HG02571 (cell line): ENCODE results near the gene FOXF1.

ENCODE experiments used
- ATAC-seq: cut with Tn5 transposase; IDR thresholded peaks from one replicate; pipeline ENCODE4 v1.9.1; 2021; ENCODE audit warnings: mild to moderate bottlenecking, moderate library complexity; ENCODE audit not compliant: unreplicated experiment

The FOXF1 gene

GRCh38 chr16:86531641-86532525, 21.6 kb downstream of the FOXF1 start:
- ATAC-seq, result no peak

- no peak for ATAC-seq
Measured at GRCh38 chr16:86532526-86532815, 22.1 kb downstream of the FOXF1 start.

DNA sequence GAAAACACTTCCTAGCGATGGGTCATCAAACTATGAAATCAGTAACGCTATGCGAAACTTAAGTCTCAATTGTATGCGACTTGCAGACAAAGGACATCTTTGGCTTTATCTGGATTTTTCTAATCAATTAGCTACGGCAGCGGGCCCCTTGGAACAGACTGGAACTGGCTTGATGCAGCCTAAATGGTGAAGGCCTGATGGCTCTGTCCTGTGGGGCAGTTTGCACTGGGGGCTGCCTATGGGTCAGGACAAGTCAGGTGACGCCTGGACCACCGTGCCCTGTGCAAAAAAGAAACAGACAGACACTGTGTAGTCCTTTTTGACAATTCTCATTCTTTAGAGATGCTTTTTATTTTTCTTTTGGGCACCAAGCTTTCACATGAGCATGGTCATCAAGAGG, 22.7 kb downstream of the FOXF1 start:
- no peak for ATAC-seq

GRCh38 chr16:86533767-86534351, 23.5 kb downstream of the FOXF1 start:
- no peak for ATAC-seq

GRCh38 chr16:86534779-86535615, 24.7 kb downstream of the FOXF1 start:
- no peak for ATAC-seq

- no peak for ATAC-seq
Measured at GRCh38 chr16:86536621-86537020, 26.3 kb downstream of the FOXF1 start.

- no peak for ATAC-seq
Measured at GRCh38 chr16:86537486-86537885, 27.2 kb downstream of the FOXF1 start.

DNA sequence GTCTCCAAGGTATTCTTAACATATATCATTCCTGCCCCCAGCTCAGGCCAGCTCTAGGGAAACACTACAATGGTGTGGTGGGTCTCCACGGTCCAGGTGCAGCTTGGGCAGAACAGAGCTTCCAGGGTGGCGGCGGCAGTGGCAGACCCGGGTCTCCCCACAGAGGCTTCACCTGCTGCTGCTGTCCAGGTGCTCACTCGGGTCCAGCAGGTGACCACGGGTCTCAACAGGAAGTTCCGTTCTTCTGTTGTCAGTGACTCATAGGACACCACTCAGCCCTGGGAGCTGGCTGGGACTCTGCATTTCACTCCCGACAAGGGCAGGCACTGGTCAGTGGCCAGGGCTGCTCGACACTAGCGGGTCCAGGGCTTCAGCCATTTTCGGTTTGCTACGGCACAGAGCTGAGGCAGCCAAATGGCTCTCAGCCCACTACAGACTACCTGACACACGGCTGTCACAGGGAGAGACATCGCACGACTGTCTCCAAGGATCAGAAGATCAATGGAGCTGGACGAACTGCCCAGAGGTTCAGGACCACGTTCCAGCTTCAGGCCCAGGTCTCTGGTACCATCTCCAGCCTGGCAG, 28.0 kb downstream of the FOXF1 start:
- ATAC-seq, result no peak

GRCh38 chr16:86540894-86541293, 30.6 kb downstream of the FOXF1 start:
- no peak for ATAC-seq

- no peak for ATAC-seq
Measured at GRCh38 chr16:86541560-86541959, 31.2 kb downstream of the FOXF1 start.

GRCh38 chr16:86542756-86543750, 32.7 kb downstream of the FOXF1 start:
- ATAC-seq, result no peak

DNA sequence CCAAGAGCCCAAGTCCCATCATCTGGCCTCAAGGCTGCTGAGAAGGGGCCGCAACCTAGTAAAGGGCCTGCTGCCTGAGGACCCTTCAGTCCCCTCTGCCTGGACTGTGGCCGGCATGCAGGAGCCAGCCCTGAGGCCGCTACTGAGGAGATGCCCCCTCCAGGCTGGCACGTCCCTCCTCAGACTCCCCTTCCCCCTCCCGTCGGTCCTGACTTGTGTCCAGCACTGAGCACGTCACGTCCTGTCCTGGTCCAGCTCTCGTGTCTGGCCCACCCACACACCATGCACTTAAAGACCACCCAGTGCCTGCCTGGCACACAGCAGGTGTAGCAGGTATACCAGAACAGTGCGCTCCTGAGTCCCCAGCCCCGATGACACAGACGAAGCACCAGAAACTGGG, 35.2 kb downstream of the FOXF1 start:
- ATAC-seq, result no peak

GRCh38 chr16:86545954-86546637, 35.8 kb downstream of the FOXF1 start:
- no peak for ATAC-seq

GRCh38 chr16:86546638-86547013, 36.3 kb downstream of the FOXF1 start:
- ATAC-seq, result no peak

DNA sequence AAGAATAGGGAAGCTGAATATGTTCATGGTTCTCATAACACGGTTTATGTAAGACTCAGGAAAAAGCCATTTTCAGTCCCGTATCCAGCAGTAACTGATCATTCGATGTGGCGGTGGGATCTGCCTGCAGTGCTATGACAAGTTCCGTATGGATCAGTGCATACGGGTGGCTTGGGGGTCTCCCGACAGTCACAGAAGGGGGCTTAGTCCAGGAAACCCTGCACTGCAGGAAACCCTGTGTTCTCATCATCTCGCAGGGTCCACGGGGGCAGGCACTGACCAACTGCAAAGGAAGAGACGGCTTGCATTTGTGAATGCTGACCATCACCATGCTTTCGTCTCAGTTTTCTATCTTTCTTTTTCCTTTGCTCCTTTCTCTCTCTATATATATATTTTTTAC, 37.0 kb downstream of the FOXF1 start:
- ATAC-seq, result no peak

GRCh38 chr16:86549076-86549892, 39.0 kb downstream of the FOXF1 start:
- no peak for ATAC-seq

DNA sequence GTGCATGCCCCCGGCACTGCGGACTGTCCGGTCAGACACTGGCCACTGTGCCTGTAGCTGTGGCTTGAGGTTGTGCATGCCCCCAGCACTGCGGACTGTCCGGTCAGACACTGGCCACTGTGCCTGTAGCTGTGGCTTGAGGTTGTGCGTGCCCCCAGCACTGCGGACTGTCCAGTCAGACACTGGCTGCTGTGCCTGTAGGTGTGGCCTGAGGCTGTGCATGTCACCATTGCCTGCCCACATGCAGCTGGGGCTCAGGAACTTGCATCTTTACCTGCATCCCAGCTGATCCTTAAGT, 39.5 kb downstream of the FOXF1 start:
- no peak for ATAC-seq

- no peak for ATAC-seq
Measured at GRCh38 chr16:86550281-86550680, 40.0 kb downstream of the FOXF1 start.

GRCh38 chr16:86553356-86553755, 43.0 kb downstream of the FOXF1 start:
- no peak for ATAC-seq
